ENCODE data around the gene SCAF11.
A peak's percentile ranks its signal among the peaks of the same experiment; 100 is the strongest.
"Not testable (repeated sequence)": the region's sequence is repeated elsewhere in the genome, so short reads cannot be mapped to it uniquely, and the experiment has no call there.

Gene SCAF11

GRCh38 chr12:45990468-45991283 lies at the start of gene SCAF11:
SCAF11 (minus strand) TSS chr12:45990574; CDS start chr12:45964167, 26,407 bp downstream.
- Mint-ChIP-seq H3K4me3 (peak within 1 kb of the TSS; percentile 95), H3K4me1 (ENCODE audit: low read depth) (peaks cover 44% of the 10 kb centered on the region), H3K27ac (peak within 1 kb of the TSS; percentile 99)

DNA sequence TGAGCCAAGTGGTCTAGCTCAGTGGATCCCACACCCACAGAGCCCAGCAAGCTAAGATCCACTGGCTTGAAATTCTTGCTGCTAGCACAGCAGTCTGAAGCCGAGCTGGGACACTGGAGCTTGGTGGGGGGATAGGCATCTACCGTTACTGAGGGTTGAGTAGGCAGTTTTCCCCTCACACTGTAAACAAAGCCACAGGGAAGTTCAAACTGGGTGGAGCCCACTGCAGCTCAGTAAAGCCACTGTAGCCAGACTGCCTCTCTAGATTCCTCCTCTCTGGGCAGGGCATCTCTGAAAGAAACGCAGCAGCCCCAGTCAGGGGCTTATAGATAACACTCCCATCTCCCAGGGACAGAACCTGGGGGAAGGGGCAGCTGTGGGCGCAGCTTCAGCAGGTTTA lies 46.7 kb upstream of the SCAF11 start:
- H3K9me3 Mint-ChIP-seq; H3K4me1 Mint-ChIP-seq (ENCODE audit: low read depth); H3K4me3 Mint-ChIP-seq; H3K36me3 Mint-ChIP-seq (ENCODE audit: low read depth); DNase-seq; H3K27ac Mint-ChIP-seq: not testable (repeated sequence)
- peaks cover 22% of the 10 kb centered on the region for H3K27me3 Mint-ChIP-seq

More at GRCh38 chr12:45990468-45991283, at the start of gene SCAF11:
- Mint-ChIP-seq H3K27me3 (no peaks in the 10 kb centered on the region), H3K36me3 (ENCODE audit: low read depth) (peaks cover 60% of the 10 kb centered on the region), H3K9me3 (no peaks in the 10 kb centered on the region)
- peak; percentile 100 for DNase-seq

DNA sequence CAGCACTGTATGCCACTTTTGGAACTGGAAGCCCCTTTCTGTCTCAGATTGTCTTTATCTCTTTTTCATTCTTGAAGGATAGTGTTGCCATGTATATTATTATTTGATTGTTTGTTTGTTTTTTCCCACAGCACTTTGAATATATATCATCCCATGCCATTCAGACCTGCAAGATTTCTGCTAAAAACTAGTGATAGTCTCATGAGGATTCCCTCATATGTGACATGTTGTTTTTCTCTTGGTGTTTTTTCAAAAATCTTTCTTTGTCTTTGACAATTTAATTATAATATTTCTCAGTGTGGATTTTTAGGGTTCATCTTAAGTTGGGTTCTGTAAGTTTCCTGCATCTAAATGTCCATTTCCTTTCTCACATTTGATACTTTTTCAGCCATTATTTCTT lies 36.8 kb upstream of the SCAF11 start:
- H3K27me3 Mint-ChIP-seq, result peaks cover 15% of the 10 kb centered on the region
- no peak for DNase-seq
- H3K27ac Mint-ChIP-seq, result no peak overlapping the region
- no peaks in the 10 kb centered on the region for H3K4me1 Mint-ChIP-seq (ENCODE audit: low read depth)
- H3K4me3 Mint-ChIP-seq, result no peak overlapping the region
- peaks cover 3% of the 10 kb centered on the region for H3K36me3 Mint-ChIP-seq (ENCODE audit: low read depth)
- H3K9me3 Mint-ChIP-seq, result peaks cover 54% of the 10 kb centered on the region

DNA sequence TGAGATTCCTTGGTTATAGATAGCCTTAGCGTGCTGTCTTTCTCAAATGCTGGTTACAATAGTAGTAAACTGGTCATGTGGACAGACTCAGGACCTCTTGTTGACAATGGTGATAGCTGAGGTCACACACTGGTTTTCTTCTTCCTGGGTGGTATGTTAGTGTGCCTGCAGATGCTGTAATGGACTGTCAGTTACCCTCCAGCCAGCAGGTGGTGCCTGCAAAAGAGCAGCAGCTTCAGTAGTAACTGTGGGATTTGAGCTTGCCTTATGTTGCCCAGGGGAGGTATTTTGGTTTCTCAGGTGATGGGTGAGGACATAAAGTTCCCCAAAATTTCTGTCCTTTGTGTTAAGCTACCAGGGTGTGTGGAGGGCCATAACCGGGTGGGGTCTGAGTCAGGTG lies 33.7 kb upstream of the SCAF11 start:
- no peak overlapping the region for H3K4me3 Mint-ChIP-seq
- no peak for DNase-seq
- H3K36me3 Mint-ChIP-seq (ENCODE audit: low read depth), result peaks cover 5% of the 10 kb centered on the region
- no peak overlapping the region for H3K27ac Mint-ChIP-seq
- H3K27me3 Mint-ChIP-seq, result peaks cover 18% of the 10 kb centered on the region
- no peaks in the 10 kb centered on the region for H3K4me1 Mint-ChIP-seq (ENCODE audit: low read depth)
- H3K9me3 Mint-ChIP-seq, result peaks cover 60% of the 10 kb centered on the region

DNA sequence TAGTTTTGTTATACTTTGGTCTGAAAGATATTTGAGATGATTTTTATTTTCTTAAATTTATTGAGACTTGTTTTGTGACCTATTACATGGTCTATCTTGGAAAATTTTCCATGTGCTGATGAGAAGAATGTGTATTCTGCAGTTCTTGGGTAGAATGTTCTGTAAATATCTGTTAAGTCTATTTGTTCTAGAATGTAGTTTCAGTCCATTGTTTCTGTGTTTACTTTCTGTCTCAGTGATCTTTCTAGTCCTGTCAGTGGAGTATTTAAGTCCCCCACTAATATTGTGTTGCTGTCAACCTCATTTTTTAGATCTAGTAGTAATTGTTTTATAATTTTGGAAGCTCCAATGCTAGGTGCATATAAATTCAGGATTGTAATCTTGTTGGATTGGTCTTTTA lies 30.4 kb upstream of the SCAF11 start:
- H3K27me3 Mint-ChIP-seq, result peaks cover 18% of the 10 kb centered on the region
- no peak overlapping the region for H3K27ac Mint-ChIP-seq
- no peak for DNase-seq
- H3K4me3 Mint-ChIP-seq, result no peak overlapping the region
- H3K9me3 Mint-ChIP-seq, result peaks cover 36% of the 10 kb centered on the region
- H3K36me3 Mint-ChIP-seq (ENCODE audit: low read depth), result peaks cover 5% of the 10 kb centered on the region
- H3K4me1 Mint-ChIP-seq (ENCODE audit: low read depth), result no peaks in the 10 kb centered on the region

GRCh38 chr12:46018712-46019111 lies 28.3 kb upstream of the SCAF11 start:
- not testable (repeated sequence) for H3K4me3 Mint-ChIP-seq; H3K27ac Mint-ChIP-seq; H3K4me1 Mint-ChIP-seq (ENCODE audit: low read depth); H3K27me3 Mint-ChIP-seq; H3K36me3 Mint-ChIP-seq (ENCODE audit: low read depth); DNase-seq
- H3K9me3 Mint-ChIP-seq, result peaks cover 20% of the 10 kb centered on the region

DNA sequence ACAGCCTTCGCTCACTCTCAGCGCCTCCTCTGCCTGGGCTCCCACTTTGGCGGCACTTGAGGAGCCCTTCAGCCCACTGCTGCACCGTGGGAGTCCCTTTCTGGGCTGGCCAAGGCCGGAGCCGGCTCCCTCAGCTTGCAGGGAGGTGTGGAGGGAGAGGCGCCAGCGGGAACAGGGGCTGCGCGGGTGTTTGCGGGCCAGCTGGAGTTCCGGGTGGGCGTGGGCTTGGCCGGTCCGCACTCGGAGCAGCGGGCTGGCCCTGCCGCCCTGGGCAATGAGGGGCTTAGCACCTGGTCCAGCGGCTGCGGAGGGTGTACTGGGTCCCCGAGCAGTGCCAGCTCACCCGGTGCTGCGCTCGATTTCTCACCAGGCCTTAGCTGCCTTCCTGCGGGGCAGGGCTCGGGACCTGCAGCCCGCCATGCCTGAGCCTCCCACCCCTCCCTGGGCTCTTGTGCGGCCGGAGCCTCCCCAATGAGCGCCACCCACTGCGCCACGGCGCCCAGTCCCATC lies 27.5 kb upstream of the SCAF11 start:
- not testable (repeated sequence) for H3K27ac Mint-ChIP-seq; DNase-seq; H3K4me1 Mint-ChIP-seq (ENCODE audit: low read depth); H3K36me3 Mint-ChIP-seq (ENCODE audit: low read depth); H3K27me3 Mint-ChIP-seq; H3K4me3 Mint-ChIP-seq
- H3K9me3 Mint-ChIP-seq, result peaks cover 18% of the 10 kb centered on the region

DNA sequence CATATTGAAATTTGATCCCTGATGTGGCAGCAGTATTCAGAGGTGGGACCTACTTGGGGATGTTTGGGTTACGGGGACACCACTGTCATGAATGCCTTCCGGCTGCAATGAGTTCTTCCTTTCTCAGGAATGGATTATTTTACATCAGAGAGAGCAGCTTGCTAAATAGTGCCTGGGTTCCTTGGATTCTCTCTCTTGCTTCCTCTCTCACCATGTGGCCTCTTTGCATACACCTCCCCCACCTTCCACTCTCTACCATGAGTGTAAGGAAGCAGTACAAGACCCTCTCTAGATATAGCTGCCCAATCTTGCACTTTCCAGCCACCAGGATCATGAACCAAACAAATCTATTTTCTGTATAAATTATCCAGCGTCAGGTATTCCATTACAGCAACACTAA lies 15.4 kb upstream of the SCAF11 start:
- no peak for DNase-seq
- Mint-ChIP-seq H3K9me3 (no peaks in the 10 kb centered on the region), H3K36me3 (ENCODE audit: low read depth) (no peaks in the 10 kb centered on the region), H3K4me3 (no peak overlapping the region), H3K4me1 (ENCODE audit: low read depth) (no peaks in the 10 kb centered on the region), H3K27me3 (no peaks in the 10 kb centered on the region), H3K27ac (no peak overlapping the region)

- Mint-ChIP-seq H3K27me3 (no peaks in the 10 kb centered on the region), H3K4me3 (no peak overlapping the region), H3K36me3 (ENCODE audit: low read depth) (no peaks in the 10 kb centered on the region)
Measured at GRCh38 chr12:46005151-46005797, 14.9 kb upstream of the SCAF11 start.

DNA sequence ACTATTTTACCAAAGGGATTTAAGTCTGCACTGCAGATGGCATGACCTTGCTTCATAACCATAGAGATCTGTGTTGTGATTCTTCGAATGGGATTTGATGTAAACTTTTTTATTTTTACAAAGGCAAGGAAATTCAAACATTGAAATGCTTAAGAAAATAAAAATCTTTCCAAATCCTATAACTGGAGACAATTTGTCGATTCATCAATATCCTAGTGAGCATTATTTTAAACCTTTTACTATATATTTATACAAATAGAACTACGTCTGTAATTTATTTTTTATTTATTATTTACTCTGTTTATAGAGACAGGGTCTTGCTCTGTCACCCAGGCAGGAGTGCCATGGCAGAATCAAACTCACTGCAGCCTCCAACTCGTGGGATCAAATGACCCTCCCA lies 14.3 kb upstream of the SCAF11 start:
- H3K27me3 Mint-ChIP-seq, result no peaks in the 10 kb centered on the region
- no peak for DNase-seq
- no peak overlapping the region for H3K4me3 Mint-ChIP-seq
- H3K27ac Mint-ChIP-seq, result no peak overlapping the region
- no peaks in the 10 kb centered on the region for H3K4me1 Mint-ChIP-seq (ENCODE audit: low read depth)
- H3K36me3 Mint-ChIP-seq (ENCODE audit: low read depth), result no peaks in the 10 kb centered on the region
- no peaks in the 10 kb centered on the region for H3K9me3 Mint-ChIP-seq

More at GRCh38 chr12:46005151-46005797, 14.9 kb upstream of the SCAF11 start:
- Mint-ChIP-seq H3K4me1 (ENCODE audit: low read depth) (no peaks in the 10 kb centered on the region), H3K9me3 (no peaks in the 10 kb centered on the region), H3K27ac (no peak overlapping the region)
- DNase-seq, result no peak

DNA sequence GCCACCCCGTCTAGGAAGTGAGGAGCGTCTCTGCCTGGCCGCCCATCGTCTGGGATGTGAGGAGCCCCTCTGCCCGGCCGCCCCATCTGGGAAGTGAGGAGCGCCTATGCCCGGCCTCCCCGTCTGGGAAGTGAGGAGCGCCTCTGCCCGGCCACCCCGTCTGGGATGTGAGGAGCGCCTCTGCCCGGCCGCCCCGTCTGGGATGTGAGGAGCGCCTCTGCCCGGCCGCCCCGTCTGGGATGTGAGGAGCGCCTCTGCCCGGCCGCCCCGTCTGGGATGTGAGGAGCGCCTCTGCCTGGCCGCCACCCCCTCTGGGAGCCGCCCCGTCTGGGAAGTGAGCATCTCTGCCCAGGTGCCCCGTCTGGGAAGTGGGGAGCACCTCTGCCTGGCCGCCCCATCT lies 9.7 kb upstream of the SCAF11 start:
- not testable (repeated sequence) for H3K27ac Mint-ChIP-seq; H3K4me3 Mint-ChIP-seq; DNase-seq; H3K27me3 Mint-ChIP-seq; H3K9me3 Mint-ChIP-seq; H3K4me1 Mint-ChIP-seq (ENCODE audit: low read depth); H3K36me3 Mint-ChIP-seq (ENCODE audit: low read depth)

DNA sequence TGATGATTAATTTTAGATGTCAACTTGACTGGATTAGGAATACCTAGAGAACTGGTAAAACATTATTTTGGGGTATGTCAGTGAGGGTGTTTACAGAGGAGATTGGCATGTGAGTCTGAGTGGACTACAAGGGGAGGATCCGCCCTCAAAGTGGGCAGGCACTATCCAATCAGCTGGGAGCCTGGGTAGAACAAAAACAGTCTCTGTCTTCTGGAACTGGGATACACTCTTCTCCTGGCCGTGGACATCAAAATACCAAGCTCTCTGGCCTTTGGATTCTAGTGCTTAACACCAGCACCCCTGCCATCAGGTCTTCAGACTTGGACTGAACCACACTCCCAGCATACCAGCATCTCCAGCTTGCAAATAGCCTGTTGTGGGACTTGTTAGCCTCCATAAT lies 4.4 kb upstream of the SCAF11 start:
- no peak overlapping the region for H3K27ac Mint-ChIP-seq
- H3K4me1 Mint-ChIP-seq (ENCODE audit: low read depth), result peaks cover 11% of the 10 kb centered on the region
- H3K27me3 Mint-ChIP-seq, result no peaks in the 10 kb centered on the region
- no peak overlapping the region for H3K4me3 Mint-ChIP-seq
- no peaks in the 10 kb centered on the region for H3K9me3 Mint-ChIP-seq
- DNase-seq, result no peak
- peaks cover 20% of the 10 kb centered on the region for H3K36me3 Mint-ChIP-seq (ENCODE audit: low read depth)

DNA sequence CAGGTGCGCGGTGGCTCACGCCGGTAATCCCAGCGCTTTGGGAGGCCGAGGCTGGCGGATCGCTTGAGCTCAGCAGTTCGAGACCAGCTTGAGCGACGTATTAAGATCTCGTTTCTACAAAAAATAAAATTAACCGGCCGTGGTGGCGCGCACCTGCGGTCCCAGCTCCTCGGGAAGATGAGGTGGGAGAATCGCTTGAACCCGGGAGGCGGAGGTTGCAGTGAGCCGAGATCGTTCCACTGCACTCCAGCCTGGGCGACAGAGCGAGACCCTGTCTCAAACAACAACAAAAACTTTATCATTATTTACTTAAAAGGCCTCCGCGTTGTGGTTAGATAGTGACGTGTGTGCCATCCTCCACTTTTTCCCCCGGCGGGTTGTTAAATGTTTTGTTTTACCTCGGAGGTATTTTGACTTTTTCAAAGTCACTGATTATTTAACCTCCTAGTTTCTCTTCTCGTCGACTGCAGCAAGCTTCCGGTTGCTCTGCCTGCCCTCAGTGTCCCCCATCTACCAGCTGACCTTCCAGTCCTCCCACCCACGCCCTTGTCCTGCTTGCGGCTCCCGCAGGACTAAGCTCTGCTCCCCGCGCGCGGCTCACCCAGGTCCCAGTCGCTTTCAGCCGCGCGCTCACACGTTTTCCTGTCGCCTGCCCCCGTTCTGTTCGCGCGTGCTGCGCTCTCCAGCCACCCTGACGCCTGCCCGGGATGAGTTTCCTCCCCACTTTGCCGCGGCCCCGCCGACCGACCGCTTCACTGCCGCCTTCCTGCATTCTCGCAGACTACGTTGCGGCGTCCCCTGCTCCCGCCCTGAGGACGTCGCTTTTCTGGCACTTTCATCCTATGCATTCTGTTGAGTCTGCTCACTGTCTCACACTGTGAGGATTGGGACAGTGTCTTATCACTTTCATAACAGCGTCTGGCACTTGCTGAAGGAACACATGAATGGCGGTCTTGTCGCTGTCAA lies 1.2 kb upstream of the SCAF11 start:
- Mint-ChIP-seq H3K27me3 (no peaks in the 10 kb centered on the region), H3K27ac (peak overlapping the region; percentile 99), H3K36me3 (ENCODE audit: low read depth) (peaks cover 51% of the 10 kb centered on the region), H3K9me3 (no peaks in the 10 kb centered on the region), H3K4me1 (ENCODE audit: low read depth) (peaks cover 35% of the 10 kb centered on the region), H3K4me3 (peak overlapping the region; percentile 95)
- DNase-seq, result peak; percentile 81

GRCh38 chr12:45989721-45990467 lies 480 bp downstream of the SCAF11 start:
- H3K36me3 Mint-ChIP-seq (ENCODE audit: low read depth), result peaks cover 68% of the 10 kb centered on the region
- peaks cover 52% of the 10 kb centered on the region for H3K4me1 Mint-ChIP-seq (ENCODE audit: low read depth)
- peak; percentile 79 for DNase-seq
- peak overlapping the region; percentile 95 for H3K4me3 Mint-ChIP-seq
- no peaks in the 10 kb centered on the region for H3K27me3 Mint-ChIP-seq
- H3K27ac Mint-ChIP-seq, result peak overlapping the region; percentile 99
- H3K9me3 Mint-ChIP-seq, result no peaks in the 10 kb centered on the region
